ENCODE measurements around the gene CENPK. TPM values are rescaled to one million over a fixed set of nuclear protein-coding genes. Genes with fewer than 3 reads are reported as not detected.
"Not testable (repeated sequence)": the region's sequence is repeated elsewhere in the genome, so short reads cannot be mapped to it uniquely, and the experiment has no call there.

Gene CENPK, protein sequence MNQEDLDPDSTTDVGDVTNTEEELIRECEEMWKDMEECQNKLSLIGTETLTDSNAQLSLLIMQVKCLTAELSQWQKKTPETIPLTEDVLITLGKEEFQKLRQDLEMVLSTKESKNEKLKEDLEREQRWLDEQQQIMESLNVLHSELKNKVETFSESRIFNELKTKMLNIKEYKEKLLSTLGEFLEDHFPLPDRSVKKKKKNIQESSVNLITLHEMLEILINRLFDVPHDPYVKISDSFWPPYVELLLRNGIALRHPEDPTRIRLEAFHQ
- total RNA-seq = 0.99 TPM
- long read RNA-seq = 0 reads

DNA sequence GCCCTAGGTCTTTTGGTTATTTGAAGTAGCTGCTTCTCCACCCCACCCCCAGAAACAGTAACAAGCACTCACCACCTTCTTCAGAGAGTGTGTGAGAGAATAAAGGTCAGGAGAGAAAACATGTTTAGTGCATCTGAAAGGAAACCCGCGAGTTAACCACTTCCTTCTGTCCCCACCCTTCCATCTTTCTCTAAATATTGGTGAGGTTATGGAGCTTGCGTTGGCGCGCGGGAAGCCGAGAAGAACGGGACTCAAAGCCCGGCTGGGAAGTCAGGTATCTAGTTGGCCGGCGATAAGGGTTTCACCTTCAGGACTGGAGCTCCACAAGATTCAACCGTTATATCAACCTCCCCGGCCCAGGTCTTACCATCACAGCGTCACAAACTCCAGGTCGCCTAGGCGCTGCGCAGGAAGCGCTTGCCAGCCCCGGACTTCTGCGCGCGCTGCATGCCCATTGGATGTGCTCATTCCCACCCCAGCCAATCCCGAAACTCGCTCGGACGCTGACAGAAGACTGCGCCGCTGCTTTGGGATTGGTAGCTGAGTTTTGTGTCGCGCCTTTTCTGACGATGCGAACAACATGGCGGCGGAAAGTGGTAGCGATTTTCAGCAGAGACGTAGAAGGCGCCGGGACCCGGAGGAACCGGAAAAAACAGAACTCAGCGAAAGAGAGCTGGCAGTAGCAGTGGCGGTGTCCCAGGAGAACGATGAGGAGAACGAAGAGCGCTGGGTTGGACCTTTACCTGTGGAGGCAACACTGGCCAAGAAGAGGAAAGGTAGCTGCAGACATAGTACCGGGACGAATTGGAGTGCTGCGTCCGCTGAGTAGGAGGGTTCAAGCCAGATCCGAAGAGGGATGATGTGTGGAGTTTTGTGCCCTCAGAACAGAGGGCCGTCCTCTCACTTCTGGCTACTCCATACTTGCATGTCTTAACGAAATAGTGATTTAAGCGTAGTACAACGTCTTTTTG, at the start of gene CENPK, which contains the start of gene PPWD1:
Gene CENPK (minus strand): TSS at position 438 of the 971 bp plus-strand sequence. CDS start 8,261 bp downstream, outside the sequence.
Gene PPWD1 (plus strand): TSS at position 566 of the 971 bp plus-strand sequence. CDS start 15 bp downstream, at position 581.
- intact Hi-C loops (cut with micrococcal nuclease) = no loop called here
- peak; percentile 100 for ATAC-seq
- DNase-seq = peak; percentile 94

DNA sequence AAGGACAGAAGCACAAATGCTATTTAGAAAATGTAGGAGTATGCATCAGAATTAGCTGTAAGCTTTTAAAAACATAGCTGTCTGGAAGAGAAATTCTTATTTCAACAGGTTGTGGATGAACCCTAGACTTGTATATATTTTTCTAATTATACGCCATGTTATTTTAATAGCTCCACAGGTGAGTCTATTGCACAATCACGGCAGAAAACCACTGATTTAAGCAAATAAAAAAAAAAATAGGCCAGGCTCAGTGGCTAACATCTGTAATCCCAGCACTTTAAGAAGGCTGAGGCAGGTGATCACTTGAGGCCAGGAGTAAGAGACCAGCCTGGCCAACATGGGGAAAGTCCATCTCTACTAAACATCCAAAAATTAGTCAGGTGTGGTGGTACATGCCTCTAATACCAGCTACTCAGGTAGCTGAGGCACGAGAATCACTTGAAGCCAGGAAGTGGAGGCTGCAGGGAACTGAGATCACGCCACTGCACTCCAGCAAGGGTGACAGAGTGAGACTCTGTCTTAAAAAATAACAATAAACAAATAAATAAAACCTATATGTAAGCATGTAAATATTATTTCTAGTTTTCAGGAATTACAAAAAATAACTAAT, 49.4 kb upstream of the CENPK start:
- ATAC-seq (no peak), DNase-seq (no peak)
- intact Hi-C loops (cut with micrococcal nuclease) = no loop called here

DNA sequence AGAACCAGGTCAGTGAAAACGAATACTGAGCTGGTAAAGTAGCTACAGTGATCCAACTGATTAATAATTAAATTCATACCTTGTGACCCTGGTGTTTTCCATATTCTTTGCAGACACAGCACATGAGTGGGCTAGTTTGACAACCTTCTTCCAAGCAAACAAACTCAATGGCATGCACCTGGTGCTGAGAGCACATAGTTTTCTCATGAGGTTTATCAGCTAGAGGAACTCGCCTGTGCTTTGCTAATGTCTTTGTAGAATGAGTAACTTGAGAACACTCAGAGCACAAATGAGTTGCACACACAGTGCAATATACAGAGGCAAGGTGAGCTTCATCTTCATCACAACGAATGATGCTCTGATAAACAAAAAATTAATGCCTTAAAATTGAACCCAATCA, 48.6 kb upstream of the CENPK start:
- ATAC-seq = peak; percentile 25
- intact Hi-C loops (cut with micrococcal nuclease) = no loop called here
- no peak for DNase-seq

- intact Hi-C loops (cut with micrococcal nuclease); DNase-seq; ATAC-seq: not testable (repeated sequence)
Observed at GRCh38 chr5:65601761-65602160, 38.8 kb upstream of the CENPK start.

DNA sequence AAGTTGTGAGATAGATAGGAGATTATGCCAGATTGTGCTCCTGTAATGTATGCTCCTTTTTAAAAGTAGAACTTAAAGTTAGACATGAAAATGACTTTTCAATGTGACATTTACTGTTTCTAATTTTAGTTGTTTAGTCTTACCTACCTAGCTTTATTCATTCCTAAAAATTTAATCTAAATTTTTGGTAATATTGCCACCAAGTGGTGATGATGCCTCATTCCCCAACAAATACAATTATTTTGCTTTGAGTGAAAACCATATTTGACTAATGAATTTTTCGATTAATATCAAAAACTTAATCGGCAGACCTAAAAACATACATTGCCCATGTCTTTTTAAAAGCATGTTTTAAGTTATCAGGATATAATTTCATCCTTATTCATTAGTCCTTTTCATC, 25.7 kb upstream of the CENPK start:
- ATAC-seq = no peak
- intact Hi-C loops (cut with micrococcal nuclease) = no loop called here
- DNase-seq = no peak

GRCh38 chr5:65577141-65577540, 14.2 kb upstream of the CENPK start:
- intact Hi-C loops (cut with micrococcal nuclease) = no loop called here
- DNase-seq (no peak), ATAC-seq (no peak)

DNA sequence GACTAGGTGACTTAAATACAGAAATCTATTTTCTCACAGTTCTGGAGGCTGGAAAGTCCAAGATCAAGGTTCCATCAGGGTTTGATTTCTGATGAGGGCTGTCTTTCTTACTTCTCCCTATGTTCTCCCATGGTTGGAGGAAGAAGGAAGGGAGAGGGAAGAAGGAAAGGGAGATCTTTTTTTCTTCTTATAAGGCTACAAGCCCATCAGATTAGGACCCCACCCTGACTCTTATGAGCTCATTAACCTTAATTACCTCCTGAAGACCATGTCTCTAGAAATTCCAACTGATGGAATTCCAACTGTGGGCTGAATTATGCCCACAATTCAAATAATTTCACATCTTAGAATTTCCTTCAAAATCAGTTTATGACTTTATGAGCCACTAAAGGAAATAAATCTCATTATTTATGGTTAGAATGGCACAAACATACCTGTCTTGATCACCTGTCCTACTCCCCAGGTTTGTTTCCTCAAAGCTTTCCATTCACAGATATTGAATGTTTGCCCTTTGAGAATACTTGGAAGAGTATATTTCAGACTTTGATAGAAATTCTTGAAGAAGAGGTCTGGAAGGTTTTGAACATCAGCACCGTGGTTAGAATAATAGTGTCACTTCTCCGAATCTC, 7.7 kb upstream of the CENPK start:
- no peak for ATAC-seq
- intact Hi-C loops (cut with micrococcal nuclease) = no loop called here
- no peak for DNase-seq

DNA sequence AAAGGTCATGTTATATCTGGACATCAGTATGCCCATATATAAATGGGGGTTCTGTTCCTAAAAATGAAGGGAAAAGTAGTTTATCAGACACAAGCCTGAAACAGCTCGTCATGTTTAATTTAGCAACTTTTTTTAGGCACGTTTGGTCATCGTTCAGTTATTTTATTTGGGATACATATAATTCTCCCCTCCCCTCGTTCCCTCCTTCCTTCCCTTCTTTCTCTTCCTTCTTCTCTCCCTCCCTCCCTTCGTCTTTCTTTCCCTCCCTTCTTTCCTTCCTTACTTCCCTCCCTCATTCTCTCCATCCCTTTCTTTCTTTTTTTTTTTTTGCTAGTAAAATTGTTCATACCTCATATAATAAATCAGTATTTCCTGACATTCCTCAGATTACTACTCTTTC, 3.5 kb upstream of the CENPK start:
- DNase-seq = no peak
- intact Hi-C loops (cut with micrococcal nuclease) = no loop called here
- ATAC-seq = no peak

- intact Hi-C loops (cut with micrococcal nuclease) = no loop called here
- DNase-seq (no peak), ATAC-seq (no peak)
Observed at GRCh38 chr5:65563777-65564176, 809 bp upstream of the CENPK start.

DNA sequence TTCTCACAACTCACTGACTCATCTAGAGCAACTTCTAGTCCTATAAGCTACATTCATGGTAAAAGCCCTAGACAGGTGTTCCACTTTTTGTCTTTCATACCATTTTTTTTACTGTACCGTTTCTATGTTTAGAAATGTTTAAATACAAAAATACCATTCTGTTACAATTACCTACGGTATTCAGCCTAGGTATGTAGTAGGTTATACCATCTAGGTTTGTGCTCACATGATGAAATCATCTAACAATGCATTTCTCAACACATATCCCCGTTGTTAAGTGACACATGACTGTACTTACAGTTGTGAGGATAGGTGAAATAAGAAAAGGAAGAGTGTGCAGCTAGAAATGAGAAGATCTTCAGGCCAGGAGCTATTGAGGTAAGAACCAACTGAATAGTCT, 6.2 kb downstream of the CENPK start:
- DNase-seq = no peak
- no peak for ATAC-seq
- intact Hi-C loops (cut with micrococcal nuclease) = no loop called here

DNA sequence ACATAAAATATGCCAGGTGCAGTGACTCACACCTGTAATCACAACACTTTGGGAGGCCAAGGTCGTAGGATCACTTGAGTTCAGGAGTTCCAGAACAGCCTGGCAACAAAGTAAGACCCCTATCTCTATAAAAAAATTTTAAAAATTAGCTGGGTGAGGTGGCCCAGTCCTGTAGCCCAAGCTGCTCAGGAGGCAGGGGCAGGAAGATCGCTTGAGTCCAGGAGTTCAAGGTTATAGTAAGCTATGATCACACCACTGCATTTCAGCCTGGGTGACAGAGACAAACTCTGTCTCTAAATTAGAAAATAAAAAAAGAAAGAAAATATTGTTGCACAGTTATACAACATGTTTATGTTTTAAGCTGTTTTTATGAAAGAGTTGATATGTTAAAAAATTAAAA, 6.8 kb downstream of the CENPK start:
- intact Hi-C loops (cut with micrococcal nuclease) = no loop called here
- DNase-seq (no peak), ATAC-seq (no peak)

- intact Hi-C loops (cut with micrococcal nuclease) = no loop called here
- DNase-seq (no peak), ATAC-seq (no peak)
Observed at GRCh38 chr5:65555287-65555686, 7.7 kb downstream of the CENPK start.

- DNase-seq (no peak), ATAC-seq (no peak)
- intact Hi-C loops (cut with micrococcal nuclease) = no loop called here
Observed at GRCh38 chr5:65553941-65554340, 9.0 kb downstream of the CENPK start.

DNA sequence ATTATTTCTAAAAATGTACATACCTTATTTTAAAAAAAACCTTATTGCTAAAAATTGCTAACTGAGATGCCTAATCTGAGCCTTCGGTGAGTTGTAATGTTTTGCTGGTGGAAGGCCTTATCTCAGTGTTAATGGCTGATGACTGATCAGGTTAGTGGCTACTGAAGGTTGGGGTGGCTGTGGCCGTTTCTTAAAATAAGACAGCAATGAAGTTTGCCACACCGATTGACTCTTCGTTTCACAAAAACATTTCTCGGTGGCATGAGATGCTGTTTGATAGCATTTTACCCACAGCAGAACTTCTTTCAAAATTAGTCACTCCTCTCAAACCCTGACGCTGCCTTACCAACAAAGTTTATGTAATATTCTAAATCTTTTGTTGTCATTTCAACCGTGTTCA, 14.7 kb downstream of the CENPK start:
- intact Hi-C loops (cut with micrococcal nuclease) = no loop called here
- no peak for DNase-seq
- ATAC-seq = no peak

DNA sequence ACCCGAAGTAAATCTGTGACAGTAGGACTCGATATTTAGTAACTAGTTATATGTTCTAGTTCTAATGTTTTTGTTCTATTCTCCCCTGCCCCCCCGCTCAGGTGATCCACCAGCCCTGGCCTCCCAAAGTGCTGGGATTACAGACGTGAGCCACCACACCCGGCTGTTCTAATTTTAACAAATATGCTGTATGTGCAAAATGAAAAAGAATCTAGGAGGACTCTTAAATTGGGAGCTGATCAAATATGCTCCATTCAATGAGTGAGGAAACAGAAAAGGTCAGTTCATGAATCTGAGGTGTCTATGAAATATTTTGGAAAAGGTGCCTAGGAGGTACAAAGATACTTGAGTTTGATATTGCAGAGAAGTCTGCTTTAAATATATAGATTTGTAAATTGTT, 16.8 kb downstream of the CENPK start:
- intact Hi-C loops (cut with micrococcal nuclease) = no loop called here
- ATAC-seq (no peak), DNase-seq (no peak)

- intact Hi-C loops (cut with micrococcal nuclease) = no loop called here
- no peak for DNase-seq
- no peak for ATAC-seq
Observed at GRCh38 chr5:65544473-65544872, 18.5 kb downstream of the CENPK start.

GRCh38 chr5:65539827-65540226, 23.1 kb downstream of the CENPK start:
- ATAC-seq (no peak), DNase-seq (no peak)
- intact Hi-C loops (cut with micrococcal nuclease) = no loop called here

DNA sequence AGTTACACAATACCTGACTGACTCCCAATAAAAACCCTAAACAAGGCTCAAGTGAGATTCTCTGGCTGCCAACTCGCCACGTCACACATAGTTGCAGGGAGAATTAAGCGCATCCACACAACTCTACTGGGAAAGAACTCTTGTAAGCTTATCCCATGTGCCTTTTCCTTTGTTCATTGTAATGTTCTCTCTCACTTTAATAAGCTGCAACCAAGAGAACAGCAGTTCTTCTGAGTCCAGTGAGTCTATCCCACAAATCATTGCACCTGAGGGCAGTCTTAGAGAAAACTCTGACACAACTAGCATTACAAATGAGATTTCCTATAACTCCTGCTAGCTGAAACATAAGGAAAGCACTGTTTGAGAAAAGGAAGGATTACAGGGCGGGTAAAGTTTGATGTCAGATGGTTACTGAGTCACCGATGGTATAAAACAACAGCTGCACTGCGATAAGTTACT, 27.4 kb downstream of the CENPK start:
- DNase-seq = no peak
- intact Hi-C loops (cut with micrococcal nuclease) = no loop called here
- no peak for ATAC-seq

GRCh38 chr5:65530904-65531303, 32.1 kb downstream of the CENPK start:
- no peak for DNase-seq
- intact Hi-C loops (cut with micrococcal nuclease) = no loop called here

More at GRCh38 chr5:65530904-65531303, 32.1 kb downstream of the CENPK start:
- ATAC-seq = no peak

Measured in left ventricle myocardium superior (tissue), 1 donor.